Esophagus squamous epithelium (tissue), 5 donors: Measurements from ENCODE around the gene MAP3K5. TPM values are rescaled to one million over a fixed set of nuclear protein-coding genes. Genes with fewer than 3 reads are reported as not detected.
"Not testable (repeated sequence)": the region's sequence is repeated elsewhere in the genome, so short reads cannot be mapped to it uniquely, and the experiment has no call there.

Source experiments
- DNase-seq: peaks from one replicate; lab custom pipeline; 2025; lab: John Stamatoyannopoulos, UW
- H3K27ac ChIP-seq, 4 donors: fragments of 200-600 bp; sonication (generic); one replicate each; pipeline ENCODE4 v1.5.1; 2016 to 2019; ENCODE audit warnings: mild to moderate bottlenecking in 1 of 4
- H3K27me3 ChIP-seq, 4 donors: fragments of 200-600 bp; sonication (generic); 1 replicate in 3 of 4; 2 replicates in 1 of 4; pipeline versions ENCODE4 v1.5.1 to v1.6.0; 2017 to 2021; ENCODE audit warnings: antibody characterized with exemption in 1 of 4
- H3K36me3 ChIP-seq, 3 donors: fragments of 200-600 bp; sonication (generic); one replicate each; pipeline ENCODE4 v1.5.1; 2016 to 2019
- H3K4me1 ChIP-seq, 3 donors: fragments of 200-600 bp; sonication (generic); one replicate each; pipeline ENCODE4 v1.5.1; 2017 to 2019
- H3K4me3 ChIP-seq, 4 donors: fragments of 200-600 bp; sonication (generic); 1 replicate in 3 of 4; 2 replicates in 1 of 4; pipeline ENCODE4 v1.5.1; 2016 to 2019; ENCODE audit warnings: mild to moderate bottlenecking in 2 of 4, moderate library complexity in 1 of 4
- H3K9me3 ChIP-seq, 3 donors: fragments of 200-600 bp; sonication (generic); one replicate each; pipeline ENCODE4 v1.5.1; 2016 to 2019
- CTCF ChIP-seq, 6 experiments: fragments of 450-650 bp in 4 of 6; fragments of 200-600 bp in 2 of 6; sonication (generic) in 2 of 6; IDR thresholded peaks; one replicate each; pipeline ENCODE4 v1.5.1; 2016 to 2019; ENCODE audit warnings: antibody characterized with exemption in 6 of 6, mild to moderate bottlenecking in 4 of 6, moderate library complexity in 4 of 6
- POLR2A ChIP-seq, 4 donors: fragments of 450-650 bp; IDR thresholded peaks; one replicate each; pipeline ENCODE4 v1.6.1; 2017; ENCODE audit warnings: antibody characterized with exemption in 4 of 4, mild to moderate bottlenecking in 4 of 4, moderate library complexity in 3 of 4
- WGBS, 2 donors: methylation state at CpG; one replicate each; pipeline ENCODE4 v1.1.5; 2018; 5-methylcytosine and 5-hydroxymethylcytosine counted together
- intact Hi-C: fragments of 100-400 bp; cut with DNase I; formaldehyde crosslinking; loops from one replicate; pipeline ENCODE4 v1.15.0; 2022
- total RNA-seq, 4 donors: library from RNA; depleted of rRNA; stranded (reverse); fragments of >200 nt; gene quantifications; one replicate each; pipeline ENCODE4 v1.1.0, GENCODE V29; 2016
- donor health status: DM: yes; HTN: yes; CAD: no.

Gene MAP3K5
- total RNA-seq, 4 donors from 2014 or later: 9.2 to 22.9 (median 20.9) TPM

GRCh38 chr6:136762022-136762975, 30.0 kb downstream of the MAP3K5 start:
- Histone ChIP-seq H3K27me3 (no peaks in the 10 kb centered on the region), H3K27ac (peak overlapping the region; percentile 32 to 76 (median 61)), H3K36me3 (no peaks in the 10 kb centered on the region), H3K9me3 (no peaks in the 10 kb centered on the region), H3K4me1 (peaks cover 29 to 73% (median 44%) of the 10 kb centered on the region in 3 donors), H3K4me3 (peak overlapping the region in 3 of 4 donors; percentile 1 to 8 (median 1))
- TF ChIP-seq POLR2A (IDR thresholded peaks at IDR 0.05): no peak
- TF ChIP-seq CTCF (IDR thresholded peaks at IDR 0.05): no peak
- intact Hi-C loops: no loop called here
- WGBS, 2 donors: 24 to 41% methylated on average over 3 of the region's 3 CpGs
- no peak for DNase-seq

DNA sequence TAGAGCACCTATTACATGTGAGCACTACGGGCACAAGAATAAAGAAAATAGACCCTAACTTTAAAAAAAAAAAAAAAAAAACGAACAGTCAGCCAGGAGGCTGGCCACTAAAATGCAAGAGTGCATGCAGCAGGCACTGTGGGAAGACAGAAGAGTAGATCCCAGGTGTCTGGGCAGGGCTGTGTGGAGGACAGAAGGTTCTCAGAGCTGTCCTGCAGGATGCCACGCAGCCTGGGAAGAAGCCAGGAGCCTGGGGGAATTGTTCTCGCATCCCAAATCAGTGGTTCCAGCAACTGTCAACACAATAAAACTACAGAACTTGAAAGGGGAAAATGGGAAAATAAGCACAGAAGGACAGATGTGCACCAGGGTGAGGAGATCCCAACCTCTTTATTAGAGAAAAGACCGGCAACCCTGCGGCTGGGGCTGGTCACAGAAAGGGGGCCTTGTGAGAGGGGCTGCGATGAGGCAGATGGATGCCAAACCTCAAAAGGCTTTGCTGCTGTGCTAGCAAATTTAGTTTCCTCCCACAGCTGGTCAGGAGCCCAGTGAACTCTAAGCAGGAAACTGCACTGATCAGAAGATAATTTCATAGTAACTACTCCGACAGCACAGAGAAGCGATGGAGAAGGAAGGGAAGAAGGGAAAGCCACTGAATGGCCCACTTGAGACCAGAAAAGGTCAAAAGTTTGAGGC, 30.9 kb downstream of the MAP3K5 start:
- peaks cover 29 to 73% (median 39%) of the 10 kb centered on the region in 3 donors for H3K4me1 ChIP-seq
- intact Hi-C loops: no loop called here

GRCh38 chr6:136760781-136761180, 31.5 kb downstream of the MAP3K5 start:
- H3K27ac ChIP-seq: peak overlapping the region; percentile 32 to 76 (median 72)
- H3K9me3 ChIP-seq, H3K36me3 ChIP-seq, intact Hi-C loops, DNase-seq, H3K27me3 ChIP-seq: not testable (repeated sequence)
- 69 to 70% methylated on average over 5 of the region's 5 CpGs for WGBS, 2 donors
- H3K4me1 ChIP-seq: peaks cover 29 to 71% (median 34%) of the 10 kb centered on the region in 3 donors
- H3K4me3 ChIP-seq: peak overlapping the region in 1 of 4 donors; percentile 16

More for the DNA sequence above, 30.9 kb downstream of the MAP3K5 start:
- Histone ChIP-seq H3K27ac (peak overlapping the region; percentile 32 to 76 (median 72)), H3K36me3 (no peaks in the 10 kb centered on the region), H3K4me3 (peak overlapping the region in 3 of 4 donors; percentile 1 to 16 (median 8)), H3K9me3 (no peaks in the 10 kb centered on the region), H3K27me3 (no peaks in the 10 kb centered on the region)
- DNase-seq: no peak
- WGBS, 2 donors: 32 to 39% methylated on average over 9 of the region's 9 CpGs
- TF ChIP-seq CTCF (IDR thresholded peaks at IDR 0.05) (no peak), POLR2A (IDR thresholded peaks at IDR 0.05) (no peak)

DNA sequence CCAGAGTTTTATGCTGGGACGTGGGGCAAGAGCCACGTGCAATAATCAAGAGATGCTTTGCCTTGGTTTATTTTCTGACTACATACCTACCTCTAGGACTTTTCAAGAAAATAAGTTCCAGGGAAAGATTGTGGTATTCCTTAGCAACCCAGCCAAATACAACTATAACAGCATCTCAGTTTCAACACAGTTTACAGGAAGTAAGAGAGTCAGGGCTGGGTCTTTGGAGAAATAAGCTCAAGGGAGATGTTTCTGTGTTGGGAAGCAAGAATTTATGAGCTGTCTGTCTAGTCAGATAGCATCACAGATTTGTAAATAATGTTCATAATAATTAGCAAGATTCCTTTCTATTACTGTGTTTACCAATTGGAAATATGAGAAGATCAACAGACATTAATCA, 35.1 kb downstream of the MAP3K5 start:
- WGBS, 2 donors: 78 to 82% methylated on average over 2 of the region's 2 CpGs
- no peak overlapping the region for H3K4me3 ChIP-seq
- no peaks in the 10 kb centered on the region for H3K27me3 ChIP-seq
- peaks cover 16 to 57% (median 21%) of the 10 kb centered on the region in 3 donors for H3K4me1 ChIP-seq
- H3K27ac ChIP-seq: no peak overlapping the region
- no peaks in the 10 kb centered on the region for H3K36me3 ChIP-seq
- no peak for DNase-seq
- TF ChIP-seq POLR2A (IDR thresholded peaks at IDR 0.05) (no peak), CTCF (IDR thresholded peaks at IDR 0.05) (no peak)
- intact Hi-C loops: no loop called here
- no peaks in the 10 kb centered on the region for H3K9me3 ChIP-seq

DNA sequence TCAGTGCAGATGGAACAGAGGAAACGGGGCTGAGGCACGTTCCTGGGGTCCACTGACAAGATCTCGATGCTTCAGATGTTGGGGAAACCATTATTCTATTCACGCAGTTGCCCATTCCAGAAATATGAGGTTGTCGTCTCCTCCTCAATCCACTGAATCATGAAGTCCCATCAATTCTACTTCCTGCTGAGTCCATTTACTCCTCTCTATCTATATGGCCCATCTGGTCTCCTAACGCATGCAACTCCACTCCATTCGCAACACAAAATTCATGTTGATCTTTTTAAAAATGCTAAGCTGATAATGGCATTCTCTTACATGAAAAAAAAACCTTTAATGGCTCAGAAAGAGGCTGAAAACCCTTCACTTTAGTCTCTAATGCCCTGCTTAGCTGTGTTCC, 37.5 kb downstream of the MAP3K5 start:
- no peaks in the 10 kb centered on the region for H3K27me3 ChIP-seq
- H3K4me3 ChIP-seq: no peak overlapping the region
- no peak overlapping the region for H3K27ac ChIP-seq
- no peaks in the 10 kb centered on the region for H3K36me3 ChIP-seq
- 82 to 84% methylated on average over 7 of the region's 7 CpGs for WGBS, 2 donors
- intact Hi-C loops: no loop called here
- peaks cover 7 to 61% (median 17%) of the 10 kb centered on the region in 3 donors for H3K4me1 ChIP-seq
- H3K9me3 ChIP-seq: no peaks in the 10 kb centered on the region
- TF ChIP-seq CTCF (IDR thresholded peaks at IDR 0.05): no peak
- no peak for TF ChIP-seq POLR2A (IDR thresholded peaks at IDR 0.05)
- DNase-seq: no peak
